Panc1 (cell line): Measurements from ENCODE around the gene ZNF185. TPM values are rescaled to one million over a fixed set of nuclear protein-coding genes. Genes with fewer than 3 reads are reported as not detected.

Experiments
- ATAC-seq: fragments of 200-7000 bp; cut with Tn5 transposase; 2 replicates; pipeline ENCODE4 v1.9.1; 2020; ENCODE audit warnings: mild to moderate bottlenecking, moderate library complexity
- BruUV-seq: library from RNA; stranded (reverse); fragments of 400-500 nt; replicated peaks from 2 replicates; lab custom pipeline; 2021; lab: Mats Ljungman, UMichigan
- CTCF ChIA-PET: fragments of 300-600 bp; sonication (Branson Sonifier 250); formaldehyde crosslinking; loops from one replicate; lab custom pipeline; 2022; ENCODE audit warnings: antibody characterized with exemption; lab: Charles Lee
- POLR2A ChIA-PET: fragments of 300-600 bp; sonication (Branson Sonifier 250); formaldehyde crosslinking; loops from one replicate; lab custom pipeline; 2022; ENCODE audit warnings: antibody characterized with exemption; lab: Charles Lee
- DNase-seq: peaks from one replicate; pipeline ENCODE4 v3.0.0-alpha.2; 2010; ENCODE audit warnings: low read depth, low spot score
- H3K27ac ChIP-seq: 2 replicates; pipeline ENCODE4 v1.5.1; 2011; ENCODE audit warnings: mild to moderate bottlenecking, low read length, inconsistent platforms
- H3K27me3 ChIP-seq: fragments of 200-500 bp; sonication (Bioruptor generic); 2 replicates; pipeline ENCODE4 v1.6.0; 2014; ENCODE audit warnings: low read length, inconsistent platforms; ENCODE audit not compliant: control insufficient read depth, insufficient read depth
- H3K36me3 ChIP-seq: fragments of 200-500 bp; sonication (Bioruptor generic); 2 replicates; pipeline ENCODE4 v1.5.1; 2014; ENCODE audit warnings: inconsistent platforms, mild to moderate bottlenecking, low read length, moderate library complexity; ENCODE audit not compliant: control insufficient read depth, insufficient read depth
- H3K4me1 ChIP-seq: 2 replicates; pipeline ENCODE4 v1.5.1; 2011; ENCODE audit warnings: inconsistent platforms, mild to moderate bottlenecking, low read length, moderate library complexity; ENCODE audit not compliant: control insufficient read depth, insufficient read depth
- H3K4me3 ChIP-seq, 2 experiments: 2 replicates each; pipeline ENCODE4 v1.5.1; 2011 to 2012; ENCODE audit warnings: low read depth in 2 of 2, low read length in 2 of 2, mild to moderate bottlenecking in 2 of 2, inconsistent platforms in 1 of 2, moderate library complexity in 1 of 2
- H3K9me3 ChIP-seq: fragments of 200-500 bp; sonication (Bioruptor generic); 2 replicates; pipeline ENCODE4 v1.5.1; 2014; ENCODE audit warnings: low read depth, mild to moderate bottlenecking, inconsistent platforms, low read length, moderate library complexity; ENCODE audit not compliant: control insufficient read depth, insufficient read depth
- POLR2AphosphoS5 ChIP-seq: IDR thresholded peaks from 2 replicates; pipeline ENCODE4 v1.6.1; 2012; ENCODE audit warnings: mild to moderate bottlenecking, low read depth, low read length, moderate library complexity
- SIN3A ChIP-seq: IDR thresholded peaks from 2 replicates; pipeline ENCODE4 v1.6.1; 2012; ENCODE audit warnings: low read depth, mild to moderate bottlenecking, low read length, moderate library complexity, borderline replicate concordance; ENCODE audit not compliant: insufficient read depth
- TCF7L2 ChIP-seq: IDR thresholded peaks from 2 replicates; pipeline ENCODE4 v1.6.1; 2011; ENCODE audit warnings: mild to moderate bottlenecking, low read depth, low read length, inconsistent platforms
- in situ Hi-C: cut with HindIII; loops from 2 replicates; pipeline ENCODE4 v1.10.0; 2016; ENCODE audit warnings: low sequenced_read_pairs, low pct_unique_long_range_greater_than_20kb
- intact Hi-C: fragments of 100-400 bp; cut with micrococcal nuclease; formaldehyde crosslinking; loops from one replicate; pipeline ENCODE4 v1.10.0; 2022; ENCODE audit not compliant: unreplicated experiment
- total RNA-seq: library from RNA; stranded (reverse); gene quantifications from one replicate; pipeline ENCODE4 v1.2.1, GENCODE V29; 2021; ENCODE audit not compliant: unreplicated experiment
- TF ChIP-seq, protein P1 (sequence below): fragments of 450-650 bp; IDR thresholded peaks from 2 replicates; pipeline ENCODE4 v1.5.1; 2017; ENCODE audit warnings: mild to moderate bottlenecking
- TF ChIP-seq, protein P2 (sequence below), 2 experiments: IDR thresholded peaks; 2 replicates each; pipeline ENCODE4 v1.6.1; 2011 to 2012; ENCODE audit warnings: low read depth in 2 of 2, control low read depth in 1 of 2, low read length in 1 of 2, mild to moderate bottlenecking in 1 of 2, moderate library complexity in 1 of 2; ENCODE audit not compliant: insufficient read depth in 1 of 2

The ZNF185 gene
- total RNA-seq, 1 experiment from 2014 or later, result 5.4 TPM

DNA sequence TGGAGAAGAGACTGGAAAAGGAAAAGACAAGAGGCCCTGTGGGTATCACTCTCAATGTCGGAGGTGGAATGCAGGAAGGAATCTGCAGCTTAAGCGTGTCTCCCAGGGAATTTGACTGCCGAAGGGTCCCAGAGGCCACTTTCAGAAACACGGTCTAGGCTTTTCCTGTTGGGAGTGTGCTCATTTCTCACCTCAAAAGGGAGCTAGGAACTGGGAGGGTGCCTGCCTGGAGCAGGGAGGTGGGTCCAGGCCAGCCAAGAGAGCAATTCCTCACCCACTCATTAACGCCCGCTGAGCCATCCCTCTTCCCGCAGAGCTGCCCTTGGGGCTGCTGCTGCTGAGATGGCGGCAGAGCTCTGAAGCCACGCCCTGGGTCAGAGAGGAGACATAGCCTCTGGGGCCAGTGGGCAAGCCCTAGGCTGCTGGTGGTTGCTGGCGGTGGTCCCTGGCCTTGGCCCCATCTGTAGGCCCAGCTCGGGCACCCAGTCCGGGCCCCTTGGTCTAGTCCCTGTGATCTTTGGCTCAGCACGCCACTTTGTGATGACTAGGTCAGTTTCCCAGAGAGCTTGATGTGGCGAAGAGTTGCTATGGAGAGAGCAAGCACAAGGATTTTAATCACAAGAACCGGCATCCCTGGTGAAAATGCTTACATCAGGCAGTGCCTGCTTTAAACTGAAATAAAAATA lies 4.1 kb downstream of the ZNF185 start:
- DNase-seq (no peak), ATAC-seq (no peak)
- H3K9me3 ChIP-seq, result no peaks in the 10 kb centered on the region
- ChIA-PET CTCF (no interaction called here), POLR2A (no interaction called here)
- H3K4me3 ChIP-seq, result no peak overlapping the region
- H3K27ac ChIP-seq, result no peak overlapping the region
- no peaks in the 10 kb centered on the region for H3K36me3 ChIP-seq
- no TSS peak for BruUV-seq
- TF ChIP-seq, protein P1, sequence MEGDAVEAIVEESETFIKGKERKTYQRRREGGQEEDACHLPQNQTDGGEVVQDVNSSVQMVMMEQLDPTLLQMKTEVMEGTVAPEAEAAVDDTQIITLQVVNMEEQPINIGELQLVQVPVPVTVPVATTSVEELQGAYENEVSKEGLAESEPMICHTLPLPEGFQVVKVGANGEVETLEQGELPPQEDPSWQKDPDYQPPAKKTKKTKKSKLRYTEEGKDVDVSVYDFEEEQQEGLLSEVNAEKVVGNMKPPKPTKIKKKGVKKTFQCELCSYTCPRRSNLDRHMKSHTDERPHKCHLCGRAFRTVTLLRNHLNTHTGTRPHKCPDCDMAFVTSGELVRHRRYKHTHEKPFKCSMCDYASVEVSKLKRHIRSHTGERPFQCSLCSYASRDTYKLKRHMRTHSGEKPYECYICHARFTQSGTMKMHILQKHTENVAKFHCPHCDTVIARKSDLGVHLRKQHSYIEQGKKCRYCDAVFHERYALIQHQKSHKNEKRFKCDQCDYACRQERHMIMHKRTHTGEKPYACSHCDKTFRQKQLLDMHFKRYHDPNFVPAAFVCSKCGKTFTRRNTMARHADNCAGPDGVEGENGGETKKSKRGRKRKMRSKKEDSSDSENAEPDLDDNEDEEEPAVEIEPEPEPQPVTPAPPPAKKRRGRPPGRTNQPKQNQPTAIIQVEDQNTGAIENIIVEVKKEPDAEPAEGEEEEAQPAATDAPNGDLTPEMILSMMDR, result no peak
- TF ChIP-seq SIN3A (no peak), POLR2AphosphoS5 (no peak), TCF7L2 (no peak)
- TF ChIP-seq, protein P2, sequence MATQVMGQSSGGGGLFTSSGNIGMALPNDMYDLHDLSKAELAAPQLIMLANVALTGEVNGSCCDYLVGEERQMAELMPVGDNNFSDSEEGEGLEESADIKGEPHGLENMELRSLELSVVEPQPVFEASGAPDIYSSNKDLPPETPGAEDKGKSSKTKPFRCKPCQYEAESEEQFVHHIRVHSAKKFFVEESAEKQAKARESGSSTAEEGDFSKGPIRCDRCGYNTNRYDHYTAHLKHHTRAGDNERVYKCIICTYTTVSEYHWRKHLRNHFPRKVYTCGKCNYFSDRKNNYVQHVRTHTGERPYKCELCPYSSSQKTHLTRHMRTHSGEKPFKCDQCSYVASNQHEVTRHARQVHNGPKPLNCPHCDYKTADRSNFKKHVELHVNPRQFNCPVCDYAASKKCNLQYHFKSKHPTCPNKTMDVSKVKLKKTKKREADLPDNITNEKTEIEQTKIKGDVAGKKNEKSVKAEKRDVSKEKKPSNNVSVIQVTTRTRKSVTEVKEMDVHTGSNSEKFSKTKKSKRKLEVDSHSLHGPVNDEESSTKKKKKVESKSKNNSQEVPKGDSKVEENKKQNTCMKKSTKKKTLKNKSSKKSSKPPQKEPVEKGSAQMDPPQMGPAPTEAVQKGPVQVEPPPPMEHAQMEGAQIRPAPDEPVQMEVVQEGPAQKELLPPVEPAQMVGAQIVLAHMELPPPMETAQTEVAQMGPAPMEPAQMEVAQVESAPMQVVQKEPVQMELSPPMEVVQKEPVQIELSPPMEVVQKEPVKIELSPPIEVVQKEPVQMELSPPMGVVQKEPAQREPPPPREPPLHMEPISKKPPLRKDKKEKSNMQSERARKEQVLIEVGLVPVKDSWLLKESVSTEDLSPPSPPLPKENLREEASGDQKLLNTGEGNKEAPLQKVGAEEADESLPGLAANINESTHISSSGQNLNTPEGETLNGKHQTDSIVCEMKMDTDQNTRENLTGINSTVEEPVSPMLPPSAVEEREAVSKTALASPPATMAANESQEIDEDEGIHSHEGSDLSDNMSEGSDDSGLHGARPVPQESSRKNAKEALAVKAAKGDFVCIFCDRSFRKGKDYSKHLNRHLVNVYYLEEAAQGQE (IDR thresholded peaks at IDR 0.05; ENCODE audit: insufficient read depth in 1 of 2, low read depth in 2 of 2, low read length in 1 of 2), result no peak
- in situ Hi-C loops, result no loop called here
- intact Hi-C loops, result no loop called here
- H3K27me3 ChIP-seq, result no peaks in the 10 kb centered on the region
- H3K4me1 ChIP-seq, result peaks cover 3% of the 10 kb centered on the region; the same call in 1 of the 2 replicates

DNA sequence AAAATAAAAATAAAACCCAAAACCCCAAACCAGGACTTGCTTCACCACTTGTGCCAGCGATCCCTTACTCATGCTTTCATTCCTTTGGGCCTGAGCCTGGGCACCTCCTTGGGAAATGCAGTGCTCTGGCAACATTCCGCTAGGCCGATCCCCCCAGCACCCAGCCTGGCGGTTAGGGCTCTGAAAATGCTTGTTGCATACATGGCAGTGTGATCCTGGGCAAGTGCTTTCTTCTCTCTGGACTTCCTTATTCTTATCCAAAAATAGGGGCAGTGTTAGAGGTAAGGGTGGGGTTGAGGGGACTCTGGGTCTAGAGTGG lies 4.6 kb downstream of the ZNF185 start:
- TF ChIP-seq TCF7L2 (no peak), SIN3A (no peak), POLR2AphosphoS5 (no peak)
- TF ChIP-seq, protein P1, result no peak
- TF ChIP-seq, protein P2 (IDR thresholded peaks at IDR 0.05; ENCODE audit: insufficient read depth in 1 of 2, low read depth in 2 of 2, low read length in 1 of 2), result no peak
- Histone ChIP-seq H3K9me3 (no peaks in the 10 kb centered on the region), H3K4me1 (peaks cover 3% of the 10 kb centered on the region; the same call in 1 of the 2 replicates), H3K27me3 (no peaks in the 10 kb centered on the region), H3K4me3 (no peak overlapping the region), H3K36me3 (no peaks in the 10 kb centered on the region), H3K27ac (no peak overlapping the region)
- CTCF ChIA-PET, result no interaction called here
- intact Hi-C loops, result no loop called here
- no peak for DNase-seq
- POLR2A ChIA-PET, result no interaction called here
- no TSS peak for BruUV-seq
- no peak for ATAC-seq
- in situ Hi-C loops, result no loop called here
